Stimulated activated CD4-positive, alpha-beta T cell treated with anti-CD3 and anti-CD28 coated beads, Interleukin-15, amount 100 ng/mL, for 1 hour (primary cell): ENCODE measurements around the gene BSG.

Source experiments
- DNase-seq, 2 donors: peaks; one replicate each; pipeline ENCODE4 v3.0.0-alpha.2; 2020; ENCODE audit warnings: low read depth in 1 of 2, low spot score in 1 of 2

BSG gene

DNA sequence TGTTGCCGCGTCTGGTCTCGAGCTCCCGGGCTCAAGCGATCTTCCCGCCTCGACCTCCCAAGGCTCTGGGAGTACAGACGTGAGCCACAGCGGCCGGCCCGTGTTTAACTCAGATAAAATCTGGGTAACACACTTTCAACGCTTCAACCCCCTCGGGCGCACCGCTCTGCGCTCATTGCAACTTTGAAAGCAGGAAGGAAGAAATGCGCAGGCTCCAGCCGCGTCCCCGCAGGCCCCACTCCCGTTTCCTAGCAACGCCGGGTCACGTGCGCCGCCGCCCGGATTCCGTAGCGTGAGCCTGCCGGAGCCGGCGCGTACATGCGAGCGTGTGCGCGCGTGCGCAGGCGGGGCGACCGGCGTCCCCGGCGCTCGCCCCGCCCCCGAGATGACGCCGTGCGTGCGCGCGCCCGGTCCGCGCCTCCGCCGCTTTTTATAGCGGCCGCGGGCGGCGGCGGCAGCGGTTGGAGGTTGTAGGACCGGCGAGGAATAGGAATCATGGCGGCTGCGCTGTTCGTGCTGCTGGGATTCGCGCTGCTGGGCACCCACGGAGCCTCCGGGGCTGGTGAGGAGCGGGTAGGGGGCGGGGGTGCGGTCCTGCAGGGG is at the start of gene BSG:
Gene BSG, plus strand, starts transcription at position 457 of the 603 bp plus-strand sequence. Its CDS starts 39 bp downstream, at position 496.
- peak; percentile 96 to 97 for DNase-seq

DNA sequence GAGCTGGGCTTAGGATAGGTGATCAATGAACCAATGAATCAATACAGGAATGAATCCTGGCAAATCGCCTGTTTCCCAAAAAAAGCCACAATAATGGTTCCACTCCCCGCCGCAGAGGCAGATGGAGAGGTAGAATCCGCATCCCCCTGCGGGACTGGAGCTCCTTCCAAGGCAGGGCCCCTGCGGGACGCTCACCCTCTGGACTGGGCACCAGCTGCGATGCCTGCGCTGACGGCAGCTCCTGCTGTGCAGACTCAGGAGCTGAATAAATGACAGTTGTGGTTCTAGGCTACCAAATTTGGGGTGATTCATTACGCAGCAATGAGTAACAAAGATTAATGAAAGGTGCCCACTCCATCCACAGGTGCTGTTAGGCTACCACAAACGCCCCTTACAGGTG is 49.7 kb upstream of the BSG start:
- no peak for DNase-seq

DNA sequence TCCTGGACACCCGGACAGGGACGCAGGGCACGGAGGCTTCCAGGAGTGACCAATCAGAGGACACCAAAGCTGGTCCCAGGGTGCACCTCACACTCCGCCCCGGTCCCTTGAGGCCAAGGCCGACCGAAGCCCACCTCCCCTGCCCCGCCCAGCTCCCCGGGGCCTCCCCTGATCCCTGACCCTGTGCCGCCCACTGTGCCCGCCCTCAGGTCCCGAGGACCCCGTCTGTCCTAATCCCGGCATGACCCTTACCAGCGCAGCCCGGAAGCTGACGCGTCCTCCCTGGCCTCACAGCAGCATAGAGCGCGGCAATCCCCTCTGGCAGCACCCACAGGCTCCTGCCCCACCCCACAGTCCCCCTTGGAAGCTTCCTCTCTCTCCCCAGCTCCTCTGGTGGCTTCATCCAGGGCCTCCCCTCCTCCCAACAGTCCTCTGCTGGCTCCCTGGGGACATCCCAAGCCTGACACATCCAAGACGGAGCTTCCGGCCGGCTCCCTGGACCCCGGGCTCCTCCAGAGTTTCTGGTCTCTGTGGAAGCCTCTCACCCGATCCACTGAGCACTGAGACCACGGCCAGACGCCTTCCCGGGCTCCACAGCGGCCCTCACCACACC is 48.2 kb upstream of the BSG start:
- no peak for DNase-seq

DNA sequence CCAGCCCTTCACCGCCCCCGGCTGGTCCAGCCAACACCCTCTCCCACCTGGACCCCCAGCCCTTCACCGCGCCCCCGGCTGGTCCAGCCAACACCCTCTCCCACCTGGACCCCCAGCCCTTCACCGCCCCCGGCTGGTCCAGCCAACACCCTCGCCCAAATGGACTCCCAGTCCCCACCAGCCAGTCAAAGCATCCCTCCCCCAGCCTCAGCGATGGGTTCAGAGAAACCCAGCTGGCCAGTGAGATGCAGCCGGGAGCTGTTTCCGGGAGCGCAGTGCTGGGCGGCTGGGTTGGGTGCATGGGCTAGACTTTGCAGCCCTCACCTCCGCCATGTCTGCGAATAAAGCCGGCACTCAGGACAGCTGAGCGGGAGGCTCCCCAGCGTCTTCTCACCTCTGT is 47.4 kb upstream of the BSG start:
- no peak for DNase-seq

DNA sequence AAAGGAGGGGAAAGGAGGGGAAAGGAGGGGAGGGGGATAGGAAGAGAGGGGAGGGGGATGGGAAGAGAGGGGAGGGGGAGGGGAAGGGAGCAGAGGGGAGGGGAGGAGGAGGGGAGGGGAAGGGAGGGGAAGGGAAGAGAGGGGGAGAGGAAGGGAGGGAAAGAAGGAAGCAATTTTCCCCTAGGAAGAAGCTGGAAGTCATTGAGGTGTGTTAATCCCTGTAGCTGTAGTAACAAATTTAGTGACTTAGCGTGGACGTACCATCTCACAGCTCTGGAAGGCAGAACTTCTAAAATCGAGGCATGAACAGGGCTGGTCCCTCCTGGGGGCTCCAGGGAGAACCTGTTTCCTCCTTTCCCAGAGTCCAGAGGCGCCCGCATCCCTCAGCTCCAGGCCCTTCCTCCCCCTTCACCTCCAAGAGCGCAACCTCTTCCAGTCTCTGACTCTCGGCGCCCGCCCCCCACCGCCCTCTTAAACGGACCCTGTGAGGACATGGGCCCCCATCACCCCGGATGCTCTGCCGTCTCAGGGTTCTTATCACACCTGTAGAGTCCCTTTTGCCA is 46.5 kb upstream of the BSG start:
- no peak for DNase-seq

DNA sequence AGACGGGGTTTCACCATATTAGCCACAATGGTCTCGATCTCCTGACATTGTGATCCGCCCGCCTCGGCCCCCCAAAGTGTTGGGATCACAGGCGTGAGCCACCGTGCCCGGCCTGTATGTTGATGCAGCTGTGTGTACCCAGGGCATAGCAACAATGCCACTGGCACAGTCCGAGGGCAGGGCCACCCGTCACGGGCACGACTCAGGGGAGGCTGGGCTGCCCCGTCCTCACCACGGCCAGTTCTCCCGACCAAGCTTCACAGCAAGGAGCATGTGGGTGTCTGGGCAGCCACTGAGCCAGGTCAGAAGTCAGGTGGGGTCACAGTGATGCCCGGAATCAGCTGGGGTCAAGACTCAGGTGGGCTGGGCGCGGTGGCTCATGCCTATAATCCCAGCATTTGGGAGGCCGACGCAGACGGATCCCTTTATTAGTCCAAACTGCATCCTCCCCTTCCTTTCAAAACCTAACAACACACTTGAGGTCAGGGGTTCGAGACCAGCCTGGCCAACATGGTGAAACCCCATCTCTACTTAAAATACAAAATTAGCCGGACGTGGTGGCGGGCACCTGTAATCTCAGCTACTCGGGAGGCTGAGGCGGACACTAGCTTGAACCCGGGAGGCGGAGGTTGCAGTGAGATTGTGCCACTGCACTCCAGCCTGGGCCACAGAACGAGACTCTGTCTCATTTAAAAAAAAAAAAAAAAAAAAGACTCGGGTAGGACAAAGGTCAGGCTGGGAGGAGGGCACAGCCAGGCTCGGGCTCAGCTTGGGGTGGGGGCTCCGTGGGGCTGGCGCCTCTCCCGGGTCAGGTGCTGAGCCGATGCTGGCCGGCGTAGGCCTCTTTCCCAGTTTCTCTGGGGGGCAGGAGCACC is 42.0 kb upstream of the BSG start:
- DNase-seq: no peak

DNA sequence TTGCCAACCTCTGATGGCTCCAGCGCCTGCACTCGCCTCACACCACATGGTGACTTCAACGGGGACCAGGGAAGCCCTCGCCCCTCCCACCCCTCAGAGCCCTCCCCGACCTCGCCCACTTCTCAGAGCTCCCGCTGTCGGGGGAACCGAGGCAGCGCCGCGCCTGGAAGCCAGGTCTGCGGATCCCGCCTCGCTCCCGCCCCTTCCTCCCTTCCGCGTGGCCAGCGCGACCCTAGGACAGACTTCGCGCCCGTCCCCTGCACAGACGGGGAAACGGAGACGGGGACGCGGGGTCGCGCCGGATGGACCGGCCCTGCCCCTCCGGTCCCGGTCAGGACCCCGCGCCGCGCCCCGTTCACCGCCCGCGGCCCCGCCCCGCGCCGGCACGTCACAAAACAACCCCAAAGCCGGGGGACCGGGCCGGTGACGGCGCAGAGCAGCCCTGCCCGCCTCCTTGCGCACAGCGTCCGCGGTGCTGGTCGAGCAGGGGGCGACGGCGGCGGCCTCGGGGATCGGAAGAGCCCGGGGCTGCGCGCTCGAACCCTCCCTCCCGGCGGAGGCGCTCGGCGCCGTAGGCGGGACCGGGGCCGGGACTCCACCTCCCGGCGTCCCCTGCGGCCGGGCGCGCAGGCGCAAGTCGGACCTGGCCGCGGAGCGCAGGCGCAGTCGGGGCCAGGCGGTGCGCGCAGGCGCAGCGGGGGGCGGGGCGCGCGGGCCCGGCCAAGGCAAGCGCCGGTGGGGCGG is 41.2 kb upstream of the BSG start:
- DNase-seq: peak; percentile 86 to 91

DNA sequence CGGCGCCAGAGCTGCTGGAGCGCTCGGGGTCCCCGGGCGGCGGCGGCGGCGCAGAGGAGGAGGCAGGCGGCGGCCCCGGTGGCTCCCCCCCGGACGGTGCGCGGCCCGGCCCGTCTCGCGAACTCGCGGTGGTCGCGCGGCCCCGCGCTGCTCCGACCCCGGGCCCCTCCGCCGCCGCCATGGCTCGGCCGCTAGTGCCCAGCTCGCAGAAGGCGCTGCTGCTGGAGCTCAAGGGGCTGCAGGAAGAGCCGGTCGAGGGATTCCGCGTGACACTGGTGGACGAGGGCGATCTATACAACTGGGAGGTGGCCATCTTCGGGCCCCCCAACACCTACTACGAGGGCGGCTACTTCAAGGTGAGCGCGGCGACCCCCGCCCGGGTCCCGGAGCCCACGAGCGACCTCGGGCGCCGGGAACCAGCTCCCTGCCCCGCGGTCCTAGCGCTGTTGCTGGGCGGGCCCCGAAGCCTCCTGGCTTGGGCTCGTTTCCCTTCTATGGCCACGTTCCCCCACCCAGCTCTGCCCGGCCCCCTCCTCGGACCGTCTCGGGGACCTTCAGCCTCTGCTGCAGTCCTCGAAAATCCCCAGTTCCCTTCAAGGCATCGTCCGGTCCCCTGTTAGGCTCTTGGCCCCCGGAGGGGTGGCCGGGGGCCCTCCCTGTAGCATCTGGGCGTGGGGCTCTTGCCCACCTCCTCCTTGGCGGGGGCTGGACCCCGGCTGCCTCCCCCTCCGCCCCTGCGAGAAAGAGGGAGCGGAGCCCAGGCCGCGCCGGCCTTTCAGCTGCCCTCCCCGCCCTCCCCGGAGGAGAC is 40.4 kb upstream of the BSG start, which contains the start of gene CDC34:
Gene CDC34, plus strand, starts transcription at position 8 of the 808 bp plus-strand sequence. Its CDS starts 172 bp downstream, at position 180.
- DNase-seq: no peak

DNA sequence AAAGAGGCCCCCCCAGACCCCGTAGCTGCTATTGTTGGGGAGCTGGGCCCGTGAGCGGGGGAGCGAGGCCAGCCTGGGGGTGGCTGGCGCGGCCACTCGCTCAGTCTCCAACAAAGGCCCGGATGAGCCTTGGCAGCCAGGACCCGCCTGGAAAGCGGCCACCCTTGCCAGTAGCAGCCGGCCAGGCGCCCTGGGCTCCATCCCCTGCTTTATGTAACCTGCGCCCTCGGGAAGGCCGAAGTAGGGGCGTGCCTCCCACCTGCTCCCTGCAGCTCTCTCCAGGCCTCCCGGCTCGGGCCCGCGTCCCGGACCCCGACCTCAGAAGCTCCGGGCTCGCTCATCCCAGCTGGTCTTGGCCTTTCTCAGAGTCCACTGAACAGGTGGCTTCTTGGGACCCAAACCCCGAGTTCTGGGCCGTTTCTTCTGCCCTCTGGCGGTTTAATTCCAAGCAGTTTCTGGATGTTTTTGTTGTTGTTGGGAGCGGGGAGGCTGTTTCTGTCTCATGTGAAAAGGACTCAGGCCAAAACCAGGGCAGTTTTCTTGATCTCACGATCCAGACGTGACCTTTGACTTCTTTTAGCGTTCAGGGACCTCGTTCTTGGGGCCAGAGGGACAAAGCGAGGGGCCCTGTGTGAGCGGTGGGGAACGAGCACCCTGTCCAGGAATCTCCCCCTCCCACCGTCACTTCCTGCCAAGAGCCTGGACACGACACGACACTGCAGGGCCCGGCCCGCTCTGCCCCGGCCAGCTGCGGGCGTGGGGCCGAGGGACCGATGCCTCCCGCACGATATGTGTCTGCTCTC is 39.6 kb upstream of the BSG start:
- DNase-seq: no peak

DNA sequence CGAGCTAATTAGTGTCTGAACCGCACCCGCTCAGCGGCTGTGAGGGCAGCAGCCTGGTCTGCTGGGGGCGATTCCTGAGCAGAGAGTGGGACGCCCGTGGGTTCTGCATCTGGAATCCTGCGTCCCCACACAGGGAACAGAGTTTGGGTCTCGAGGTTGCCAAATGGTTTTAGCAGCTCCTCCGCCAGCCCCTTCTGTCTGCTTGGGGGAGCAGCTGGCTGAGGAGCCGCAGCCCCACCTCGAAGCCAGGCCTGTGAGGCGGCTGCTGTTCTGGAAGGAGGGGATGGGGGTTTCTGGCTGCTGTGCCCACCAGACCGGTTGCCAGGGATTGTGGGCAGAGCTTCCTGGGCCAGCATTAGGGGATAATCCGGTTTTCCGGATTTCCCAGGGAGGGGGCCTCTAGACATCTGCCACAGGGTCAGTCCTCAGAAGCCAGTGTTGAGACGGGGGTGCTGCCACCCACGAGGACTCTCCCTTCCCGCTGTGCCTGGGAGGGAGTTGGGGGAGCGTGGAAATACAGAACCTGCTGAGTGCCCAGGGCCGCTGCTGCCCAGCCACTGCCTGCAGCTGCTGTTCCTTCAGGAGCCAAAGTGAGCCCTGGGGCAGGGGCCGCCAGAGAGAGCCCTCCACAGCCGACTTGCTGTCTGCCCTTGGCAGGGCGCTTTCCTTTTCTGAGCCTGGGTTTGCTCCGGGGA is 38.9 kb upstream of the BSG start:
- no peak for DNase-seq

DNA sequence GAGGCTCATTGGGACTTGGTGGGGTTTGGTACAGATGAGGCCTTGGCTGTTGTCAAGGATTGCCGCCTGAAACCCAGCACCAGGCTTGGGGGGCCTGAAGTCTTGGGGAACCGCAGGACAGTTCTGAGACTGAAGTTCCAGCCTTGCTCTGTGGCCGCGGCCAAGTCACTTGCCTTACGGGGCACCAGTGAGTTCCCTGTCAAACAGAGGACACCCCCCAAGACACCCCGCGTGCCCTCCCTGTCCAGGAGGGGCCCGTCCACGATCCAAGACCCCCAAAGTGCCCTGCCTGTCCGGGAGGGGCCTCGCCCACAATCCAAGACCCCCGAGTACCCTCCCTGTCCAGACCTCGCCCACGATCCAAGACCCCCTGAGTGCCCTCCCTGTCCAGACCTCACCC is 38.3 kb upstream of the BSG start:
- no peak for DNase-seq

DNA sequence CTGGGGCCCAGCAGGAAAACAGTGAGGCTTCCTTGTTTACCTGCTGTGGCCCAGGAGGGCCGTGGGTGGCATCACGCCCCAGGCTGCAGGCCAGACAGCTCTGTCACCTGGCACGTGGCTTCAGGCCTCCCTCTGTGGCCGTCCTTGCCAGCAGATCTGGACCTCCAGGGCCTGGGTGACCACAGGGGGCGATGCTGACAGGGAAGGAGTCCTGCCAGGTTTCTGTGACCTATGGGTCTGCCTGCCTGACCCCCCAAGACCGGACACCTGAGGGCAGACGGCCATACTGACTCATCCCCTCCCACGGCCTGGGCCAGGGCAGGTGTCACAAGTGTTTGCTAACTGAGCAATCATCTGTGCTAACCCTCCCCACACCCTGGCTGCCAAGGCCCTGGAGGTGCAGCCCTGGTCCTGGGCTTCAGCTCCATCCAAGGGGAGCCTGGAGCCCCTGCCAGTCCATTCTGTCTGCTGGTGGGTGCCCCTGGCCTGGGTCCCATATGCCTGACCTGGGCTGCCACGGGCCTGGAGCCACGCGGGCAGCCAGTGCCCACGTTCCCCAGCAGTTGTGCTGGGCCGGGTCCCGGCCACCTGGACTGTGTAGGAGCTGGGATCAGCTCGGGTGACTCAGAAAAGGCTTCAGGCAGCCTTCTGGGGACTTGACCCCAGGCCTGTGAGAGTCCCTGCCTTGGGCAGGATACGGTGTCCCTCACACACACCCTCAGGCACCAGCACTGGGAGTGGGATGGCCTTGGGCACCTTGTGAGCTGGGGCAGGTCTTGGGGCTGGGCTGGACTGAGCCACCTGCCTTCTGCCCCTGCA is 37.2 kb upstream of the BSG start:
- DNase-seq: no peak

DNA sequence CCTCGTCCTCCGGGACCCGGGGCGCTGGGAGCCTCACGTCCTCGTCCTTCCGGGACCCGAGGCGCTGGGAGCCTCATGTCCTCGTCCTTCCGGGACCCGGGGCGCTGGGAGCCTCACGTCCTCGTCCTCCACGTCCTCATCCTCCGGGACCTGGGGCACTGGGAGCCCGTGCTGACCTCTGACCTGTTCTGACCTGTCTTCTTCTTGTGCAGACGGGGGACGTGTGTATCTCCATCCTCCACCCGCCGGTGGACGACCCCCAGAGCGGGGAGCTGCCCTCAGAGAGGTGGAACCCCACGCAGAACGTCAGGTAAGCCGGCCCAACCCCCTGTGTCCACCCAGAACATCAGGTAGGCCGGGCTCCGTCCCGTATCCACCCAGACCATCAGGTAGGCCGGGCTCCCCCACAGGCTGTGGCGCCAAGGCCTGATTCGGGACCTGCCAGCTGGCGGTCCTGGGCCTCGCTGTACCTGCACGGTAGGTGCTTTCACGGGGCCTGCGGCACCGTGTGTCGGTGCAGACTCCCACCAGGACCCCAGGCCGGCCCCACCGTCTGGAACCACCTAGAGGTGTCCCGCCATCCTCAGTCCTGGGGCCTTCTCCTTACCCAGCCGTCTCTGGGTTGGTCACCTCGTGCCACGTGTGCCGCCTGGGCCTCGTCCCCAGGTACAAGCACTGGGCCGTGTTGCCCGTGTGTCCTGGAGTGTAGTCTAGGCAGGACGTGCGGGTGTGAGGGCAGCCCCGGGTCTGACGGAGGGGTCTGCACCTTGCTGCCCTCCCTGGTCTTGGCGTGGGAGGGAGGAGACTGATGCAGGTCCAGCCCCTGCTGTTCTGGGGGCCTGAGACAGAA is 36.1 kb upstream of the BSG start:
- DNase-seq: no peak

DNA sequence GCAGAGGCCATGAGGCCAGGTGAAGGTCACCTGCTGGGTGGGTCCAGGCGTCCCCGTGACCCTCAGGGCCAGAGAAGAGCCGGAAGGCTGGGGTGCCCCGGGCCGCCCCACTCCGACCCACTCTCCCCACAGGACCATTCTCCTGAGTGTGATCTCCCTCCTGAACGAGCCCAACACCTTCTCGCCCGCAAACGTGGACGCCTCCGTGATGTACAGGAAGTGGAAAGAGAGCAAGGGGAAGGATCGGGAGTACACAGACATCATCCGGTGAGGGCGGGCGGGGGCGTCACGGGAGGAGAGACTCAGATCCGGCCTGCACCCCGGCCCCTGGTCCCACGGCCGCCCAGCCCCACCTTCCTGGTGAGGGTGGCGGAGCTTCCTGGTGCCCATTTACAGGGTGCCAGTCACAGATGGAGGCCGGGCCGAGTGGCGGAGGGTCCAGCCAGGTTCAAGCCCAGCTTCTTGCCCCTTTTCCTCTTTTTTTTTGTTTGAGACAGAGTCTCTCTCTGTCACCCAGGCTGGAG is 35.5 kb upstream of the BSG start:
- DNase-seq: no peak

DNA sequence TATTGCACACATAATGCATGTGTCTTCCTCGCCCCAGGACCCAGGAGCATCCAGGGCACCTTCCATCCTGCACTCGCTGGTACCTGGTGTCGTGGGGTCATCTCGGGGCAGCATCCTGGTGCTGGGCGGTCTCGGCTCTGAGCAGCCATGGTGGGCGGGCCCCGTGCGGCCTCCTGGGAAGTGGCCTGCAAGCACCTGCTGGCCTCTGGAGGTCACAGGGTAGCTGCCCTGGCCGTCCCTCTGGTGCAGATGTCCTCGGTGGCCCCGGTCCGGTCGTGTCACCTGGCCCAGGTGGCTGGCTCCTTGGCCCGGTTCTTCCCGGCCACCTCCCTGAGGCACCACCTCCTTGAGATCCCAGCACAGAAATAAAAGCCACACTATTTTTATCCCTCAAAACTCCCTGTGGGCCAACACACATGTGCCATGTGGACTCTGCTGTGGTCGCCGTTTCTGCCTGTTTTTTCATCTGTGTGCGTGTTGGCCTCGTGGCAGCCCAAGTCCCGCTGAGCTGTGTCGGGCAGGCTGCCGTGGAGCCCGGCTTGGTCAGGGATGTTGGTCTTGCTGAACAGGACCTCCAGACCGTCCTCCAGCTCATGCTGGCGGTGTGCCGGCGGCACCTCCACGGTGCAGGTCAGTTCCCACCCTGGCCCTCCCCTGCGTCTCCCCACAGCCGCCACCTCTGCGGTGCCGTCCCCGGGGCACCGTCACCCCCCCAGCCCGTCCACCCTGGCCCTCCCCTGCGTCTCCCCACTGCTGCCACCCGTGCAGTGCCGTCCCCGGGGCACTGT is 33.6 kb upstream of the BSG start:
- no peak for DNase-seq

DNA sequence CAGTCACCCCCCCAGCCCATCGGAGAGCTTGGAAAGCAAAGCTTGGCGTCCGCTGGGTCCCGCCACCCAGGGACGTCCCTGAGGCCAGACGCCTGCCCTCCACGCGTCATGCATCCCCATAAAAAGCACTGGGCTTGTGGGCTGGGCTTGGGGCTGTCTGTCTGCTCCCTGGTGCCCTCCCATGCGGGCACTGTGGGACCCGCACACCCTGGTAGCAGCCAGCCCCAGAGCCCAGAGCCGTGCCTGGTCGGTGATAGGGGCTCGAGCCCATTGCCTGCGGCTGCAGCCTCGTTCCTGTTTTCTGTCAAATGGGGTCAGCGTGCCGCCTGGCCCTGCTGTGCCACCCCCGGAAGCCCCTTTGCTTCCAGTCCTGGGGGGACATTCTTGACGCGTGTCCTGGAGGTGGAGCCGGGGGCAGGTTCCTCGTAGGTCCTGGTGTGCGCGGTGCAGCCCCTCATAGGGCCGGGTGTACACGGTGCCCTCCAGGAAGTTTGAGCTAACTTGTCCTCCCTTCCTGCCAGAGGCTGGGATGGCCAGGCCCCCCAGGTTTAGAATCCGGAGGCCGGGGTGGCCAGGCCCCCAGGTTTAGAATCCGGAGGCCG is 32.9 kb upstream of the BSG start:
- DNase-seq: no peak
